Right cardiac atrium (tissue), 5 donors: ENCODE results near the gene LCA5L. TPM values are rescaled to one million over a fixed set of nuclear protein-coding genes. Genes with fewer than 3 reads are reported as not detected.

Source experiments
- ATAC-seq, 2 donors: fragments of 200-7000 bp; cut with Tn5 transposase; one replicate each; pipeline versions ENCODE4 v1.8.0 to v1.9.1; 2020; ENCODE audit warnings: moderate library complexity in 2 of 2, mild to moderate bottlenecking in 1 of 2
- DNase-seq, 3 donors: peaks; one replicate each; pipeline ENCODE4 v3.0.0-alpha.2; 2020
- H3K27ac ChIP-seq: one replicate; pipeline ENCODE4 v1.5.1; 2013; ENCODE audit warnings: mild to moderate bottlenecking, low read length, control low read depth, moderate library complexity
- H3K27me3 ChIP-seq: one replicate; pipeline ENCODE4 v1.6.1; 2013; ENCODE audit not compliant: control insufficient read depth, insufficient read depth
- H3K4me1 ChIP-seq: one replicate; pipeline ENCODE4 v1.6.1; 2013; ENCODE audit warnings: low read length; ENCODE audit not compliant: control insufficient read depth, insufficient read depth
- H3K4me3 ChIP-seq: one replicate; pipeline ENCODE4 v1.5.1; 2013; ENCODE audit warnings: low read length, control low read depth
- H3K9me3 ChIP-seq: one replicate; pipeline ENCODE4 v1.6.1; 2013; ENCODE audit warnings: low read length; ENCODE audit not compliant: control insufficient read depth
- WGBS: extraction: QIAGEN DNeasy Blood & Tissue Kit; methylation state at CpG from one replicate; pipeline ENCODE4 v1.1.7; 2013; 5-methylcytosine and 5-hydroxymethylcytosine counted together
- intact Hi-C, 4 donors: fragments of 100-400 bp; cut with DNase I; formaldehyde crosslinking; loops; one replicate each; pipeline versions ENCODE4 v1.11.0 to v1.14.0; 2022 to 2023
- polyA plus RNA-seq: library from polyadenylated mRNA; stranded (reverse); fragments of 200-250 nt; gene quantifications from one replicate; pipeline ENCODE4 v1.2.3, GENCODE V29; 2013
- total RNA-seq, 4 donors: library from RNA; stranded (reverse); fragmentation: NEBNext Ultra II Directional; extraction: Animal tissue kit (Norgen Biotek cat#: 25700); gene quantifications; one replicate each; pipeline ENCODE4 v1.2.1, GENCODE V29; 2021
- donor health status: healthy with polysubstance abuse.
- donor health status: DM: no; HTN: yes; CAD: no.
- donor health status: DM: no; HTN: no; CAD: no.
- donor health status: DM: no; HTN: yes; CAD: no; lungs with severe emphysema.
- donor health status: DM: yes; HTN: yes; CAD: no.

The LCA5L gene
- total and polyA plus RNA-seq, 5 donors, result 0.50 to 1.3 (median 1.1) TPM

GRCh38 chr21:39451332-39452206, 6.0 kb upstream of the LCA5L start, which contains the start of gene SH3BGR:
TSS of gene SH3BGR (plus strand) at chr21:39451970. CDS start at chr21:39452097, 127 bp downstream.
- Histone ChIP-seq H3K27me3 (no peaks in the 10 kb centered on the region), H3K9me3 (no peaks in the 10 kb centered on the region), H3K4me1 (no peaks in the 10 kb centered on the region), H3K27ac (peak within 1 kb of the TSS; percentile 83), H3K4me3 (peak within 1 kb of the TSS; percentile 44)
- WGBS, result 32% methylated on average over 15 of the region's 15 CpGs
- ATAC-seq (peak; percentile 93 to 95), DNase-seq (peak; percentile 80 to 90 (median 88))
- intact Hi-C loops, result no loop called here

- H3K4me3 ChIP-seq, result no peak overlapping the region
- H3K27me3 ChIP-seq, result no peaks in the 10 kb centered on the region
- H3K27ac ChIP-seq, result no peak overlapping the region
- peaks cover 3% of the 10 kb centered on the region for H3K4me1 ChIP-seq
- ATAC-seq (no peak), DNase-seq (no peak)
- 96% methylated on average over 7 of the region's 7 CpGs for WGBS
- H3K9me3 ChIP-seq, result no peaks in the 10 kb centered on the region
- intact Hi-C loops, result loop anchor here in 1 of 4 donors (10.0 kb wide), 1 partner anchor 162 kb away; no protein-coding TSS in a partner anchor
Observed at GRCh38 chr21:39447264-39447663, 1.7 kb upstream of the LCA5L start.

- peak overlapping the region; percentile 55 for H3K4me3 ChIP-seq
- DNase-seq (no peak), ATAC-seq (peak; percentile 22 to 45)
- WGBS, result 7% methylated on average over 15 of the region's 15 CpGs
- no peaks in the 10 kb centered on the region for H3K9me3 ChIP-seq
- intact Hi-C loops, result loop anchor here in 1 of 4 donors (10.0 kb wide), 1 partner anchor 160 kb away; no protein-coding TSS in a partner anchor
- H3K27ac ChIP-seq, result peak overlapping the region; percentile 88
- H3K27me3 ChIP-seq, result no peaks in the 10 kb centered on the region
- H3K4me1 ChIP-seq, result peaks cover 3% of the 10 kb centered on the region
Observed at GRCh38 chr21:39444421-39445180, 977 bp downstream of the LCA5L start.

DNA sequence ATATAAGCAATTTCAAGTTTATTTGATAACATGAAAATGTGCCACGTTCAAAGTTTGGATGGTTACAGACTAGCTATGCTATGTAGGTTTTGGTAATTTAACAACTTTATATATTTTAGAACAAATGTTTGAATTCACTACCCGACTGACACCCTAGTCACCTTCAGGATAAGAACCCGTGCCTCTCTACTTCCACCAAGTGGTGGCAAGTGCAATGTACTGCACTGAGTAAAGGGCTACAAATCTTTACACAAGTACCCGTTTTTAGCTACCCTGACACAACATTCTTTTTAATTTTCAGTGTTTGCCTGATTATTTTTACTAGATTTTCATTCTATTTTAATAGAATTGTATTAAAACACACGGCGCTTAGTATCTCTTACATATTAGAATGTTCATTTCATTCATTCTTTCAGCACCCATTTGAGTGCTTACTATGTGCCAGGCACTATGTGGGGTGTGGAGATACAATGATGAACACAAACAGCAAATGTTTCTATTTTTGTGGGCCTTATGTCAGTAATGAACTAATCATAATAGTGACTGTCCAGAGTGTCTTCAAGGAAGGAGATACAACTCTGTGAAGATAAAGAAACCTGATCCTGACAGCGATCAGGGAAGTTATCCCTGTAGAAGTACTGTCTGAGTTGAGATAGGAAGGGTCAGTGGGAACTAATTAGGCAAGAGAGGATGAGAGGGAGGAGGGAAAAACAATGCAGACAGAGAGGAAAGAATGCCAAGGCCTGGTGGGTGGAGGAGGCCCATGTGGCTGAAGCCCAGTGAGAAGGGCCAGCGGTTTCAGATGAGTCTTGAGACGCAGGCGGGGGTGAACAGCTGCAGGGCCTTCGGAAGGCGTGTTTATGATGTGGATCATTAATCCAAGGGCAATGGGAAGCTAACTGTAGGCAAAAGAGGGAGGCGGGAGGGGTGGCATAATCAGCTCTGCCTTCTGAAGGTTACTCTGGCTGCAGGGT, 3.8 kb downstream of the LCA5L start:
- no peaks in the 10 kb centered on the region for H3K9me3 ChIP-seq
- H3K27ac ChIP-seq, result no peak overlapping the region
- H3K27me3 ChIP-seq, result no peaks in the 10 kb centered on the region
- intact Hi-C loops, result loop anchor here in 1 of 4 donors (10.0 kb wide), 1 partner anchor 157 kb away; no protein-coding TSS in a partner anchor
- WGBS, result 45% methylated on average over 13 of the region's 13 CpGs
- no peak for ATAC-seq
- DNase-seq, result no peak
- no peak overlapping the region for H3K4me3 ChIP-seq
- H3K4me1 ChIP-seq, result peaks cover 3% of the 10 kb centered on the region

DNA sequence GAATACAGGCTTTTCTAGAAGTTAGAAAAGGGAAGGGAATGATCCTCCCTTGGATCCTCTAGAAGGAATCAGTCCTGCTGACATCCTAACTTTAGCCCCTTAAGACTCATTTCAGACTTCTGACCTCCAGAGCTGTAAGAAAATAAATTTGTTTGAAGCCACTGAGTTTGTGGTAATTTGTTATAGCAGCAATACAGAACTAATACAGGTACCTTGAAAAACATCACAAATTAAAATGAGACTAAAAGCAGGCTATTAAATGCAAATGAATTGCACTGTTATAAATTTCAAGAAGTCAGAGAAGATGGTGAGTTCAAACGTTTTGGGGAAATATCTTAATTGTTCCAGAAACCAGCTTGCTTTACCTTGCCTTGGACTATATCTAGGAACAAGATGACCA, 6.3 kb downstream of the LCA5L start:
- intact Hi-C loops, result no loop called here
- WGBS, result 40% methylated on average over 1 of the region's 1 CpG
- DNase-seq, result no peak
- ATAC-seq, result no peak
- H3K4me1 ChIP-seq, result no peaks in the 10 kb centered on the region
- H3K4me3 ChIP-seq, result no peak overlapping the region
- H3K27ac ChIP-seq, result no peak overlapping the region
- no peaks in the 10 kb centered on the region for H3K27me3 ChIP-seq
- no peaks in the 10 kb centered on the region for H3K9me3 ChIP-seq

GRCh38 chr21:39434950-39435349, 10.6 kb downstream of the LCA5L start:
- H3K4me1 ChIP-seq, result no peaks in the 10 kb centered on the region
- H3K9me3 ChIP-seq, result no peaks in the 10 kb centered on the region
- H3K27ac ChIP-seq, result no peak overlapping the region
- no peaks in the 10 kb centered on the region for H3K27me3 ChIP-seq
- ATAC-seq, result no peak
- intact Hi-C loops, result no loop called here
- DNase-seq, result no peak
- H3K4me3 ChIP-seq, result no peak overlapping the region
- 66% methylated on average over 4 of the region's 4 CpGs for WGBS

GRCh38 chr21:39430954-39431353, 14.6 kb downstream of the LCA5L start:
- Histone ChIP-seq H3K4me3 (no peak overlapping the region), H3K9me3 (no peaks in the 10 kb centered on the region), H3K27ac (no peak overlapping the region), H3K4me1 (no peaks in the 10 kb centered on the region), H3K27me3 (no peaks in the 10 kb centered on the region)
- intact Hi-C loops, result no loop called here
- DNase-seq (no peak), ATAC-seq (no peak)
- 69% methylated on average over 2 of the region's 2 CpGs for WGBS

DNA sequence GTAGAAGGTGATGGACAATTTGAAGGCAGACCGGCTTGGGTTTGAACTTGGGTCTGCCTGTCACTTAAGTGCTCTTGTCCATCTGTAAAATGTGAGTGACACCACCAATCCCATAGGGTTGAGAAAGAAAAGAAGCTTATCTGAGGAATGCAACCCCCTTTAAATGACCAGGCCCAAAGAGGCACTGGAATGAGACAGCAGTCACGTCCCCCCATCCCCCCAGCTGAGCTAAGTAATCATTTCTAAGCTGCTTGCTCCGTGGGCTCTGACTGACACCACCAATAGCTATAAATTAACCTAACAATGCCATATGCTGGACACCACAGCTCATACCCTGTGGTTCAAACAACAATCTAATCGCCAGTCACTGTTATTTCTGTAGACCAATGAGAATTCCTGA, 15.1 kb downstream of the LCA5L start:
- no peak overlapping the region for H3K27ac ChIP-seq
- no peaks in the 10 kb centered on the region for H3K27me3 ChIP-seq
- H3K9me3 ChIP-seq, result no peaks in the 10 kb centered on the region
- WGBS, result 47% methylated on average over 4 of the region's 4 CpGs
- DNase-seq, result no peak
- intact Hi-C loops, result no loop called here
- H3K4me3 ChIP-seq, result no peak overlapping the region
- no peaks in the 10 kb centered on the region for H3K4me1 ChIP-seq
- no peak for ATAC-seq

GRCh38 chr21:39430016-39430415, 15.6 kb downstream of the LCA5L start:
- H3K27ac ChIP-seq, result no peak overlapping the region
- 81% methylated on average over 3 of the region's 3 CpGs for WGBS
- no peak overlapping the region for H3K4me3 ChIP-seq
- no peaks in the 10 kb centered on the region for H3K27me3 ChIP-seq
- ATAC-seq (no peak), DNase-seq (no peak)
- intact Hi-C loops, result no loop called here
- H3K4me1 ChIP-seq, result no peaks in the 10 kb centered on the region
- H3K9me3 ChIP-seq, result no peaks in the 10 kb centered on the region

- Histone ChIP-seq H3K27ac (no peak overlapping the region), H3K4me1 (no peaks in the 10 kb centered on the region), H3K27me3 (no peaks in the 10 kb centered on the region), H3K4me3 (no peak overlapping the region), H3K9me3 (no peaks in the 10 kb centered on the region)
- DNase-seq (no peak), ATAC-seq (no peak)
- 95% methylated on average over 2 of the region's 2 CpGs for whole genome bisulfite sequencing
- intact Hi-C loops, result no loop called here
Observed at GRCh38 chr21:39429445-39429844, 16.1 kb downstream of the LCA5L start.
